ENCODE data around the gene C19orf18.

C19orf18 gene

DNA sequence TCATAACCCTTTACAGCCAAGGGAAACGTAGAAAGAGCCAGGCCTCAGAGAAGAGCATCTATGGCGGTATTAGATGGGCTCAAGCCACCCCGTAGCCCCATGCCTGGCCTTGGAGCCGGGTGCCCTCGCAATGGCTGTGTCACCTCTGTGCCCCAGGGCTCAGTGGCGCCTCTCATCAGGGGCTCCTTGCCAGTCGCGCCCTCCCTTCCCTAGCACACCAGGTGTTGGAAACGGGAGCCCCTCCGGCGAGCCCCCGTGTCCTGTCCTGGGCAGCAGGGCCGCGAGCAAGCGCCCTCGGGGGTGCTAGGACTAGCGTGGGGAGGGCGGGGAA lies 27.3 kb downstream of the C19orf18 start:
- DNase-seq: no peak

DNA sequence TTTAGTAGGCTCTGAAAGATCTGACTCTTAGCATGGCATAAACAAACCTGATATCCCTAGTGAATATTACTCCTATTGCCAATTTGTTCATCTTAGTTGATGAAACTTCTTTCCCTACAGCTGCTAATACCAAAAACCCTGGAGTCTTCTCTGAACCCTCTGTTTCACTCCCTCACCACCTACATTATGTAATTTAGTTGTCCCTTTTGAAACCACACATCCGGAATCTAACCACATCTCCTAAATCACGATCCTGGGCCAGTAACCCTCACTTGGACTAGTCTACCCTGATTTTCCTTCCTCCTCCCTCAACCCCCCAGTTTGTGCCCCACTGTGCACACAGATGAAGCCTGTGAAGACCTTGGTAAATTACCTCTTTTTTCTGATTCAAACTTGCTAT lies 28.0 kb downstream of the C19orf18 start:
- no peak for DNase-seq

DNA sequence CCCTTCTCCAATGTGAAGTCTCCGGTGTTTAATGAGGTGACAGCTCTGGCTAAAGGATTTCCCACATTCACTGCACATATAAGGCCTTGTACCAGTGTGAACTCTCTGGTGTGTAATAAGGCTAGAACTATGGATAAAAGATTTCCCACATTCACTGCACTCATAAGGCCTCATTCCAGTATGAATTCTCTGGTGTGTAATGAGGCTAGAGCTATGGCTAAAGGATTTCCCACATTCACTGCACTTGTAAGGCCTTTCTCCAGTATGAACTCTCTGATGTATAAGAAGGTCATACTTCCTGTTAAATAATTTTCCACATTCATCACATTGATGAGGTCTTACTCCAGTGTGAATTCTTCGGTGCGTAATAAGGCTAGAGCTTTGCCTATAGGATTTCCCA lies 32.7 kb downstream of the C19orf18 start:
- DNase-seq: no peak

DNA sequence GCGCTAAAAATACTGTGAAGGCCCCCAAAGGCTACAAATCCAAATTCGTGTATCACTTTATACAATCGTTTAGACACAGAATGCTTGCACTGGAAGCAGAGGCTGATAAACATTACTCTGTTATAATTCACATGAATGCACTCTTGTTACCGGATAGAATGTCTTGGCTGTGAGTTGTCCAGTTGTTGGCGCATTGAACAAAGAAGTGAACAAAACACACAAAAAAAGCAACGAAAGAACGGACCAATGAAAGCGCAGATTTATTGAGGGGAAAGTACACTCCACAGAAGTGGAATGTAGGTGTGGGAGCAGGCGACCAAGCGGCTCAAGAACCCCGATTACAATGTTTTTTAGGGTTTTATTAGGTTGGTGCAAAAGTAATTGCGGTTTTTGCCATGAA lies 38.6 kb downstream of the C19orf18 start:
- DNase-seq: no peak

DNA sequence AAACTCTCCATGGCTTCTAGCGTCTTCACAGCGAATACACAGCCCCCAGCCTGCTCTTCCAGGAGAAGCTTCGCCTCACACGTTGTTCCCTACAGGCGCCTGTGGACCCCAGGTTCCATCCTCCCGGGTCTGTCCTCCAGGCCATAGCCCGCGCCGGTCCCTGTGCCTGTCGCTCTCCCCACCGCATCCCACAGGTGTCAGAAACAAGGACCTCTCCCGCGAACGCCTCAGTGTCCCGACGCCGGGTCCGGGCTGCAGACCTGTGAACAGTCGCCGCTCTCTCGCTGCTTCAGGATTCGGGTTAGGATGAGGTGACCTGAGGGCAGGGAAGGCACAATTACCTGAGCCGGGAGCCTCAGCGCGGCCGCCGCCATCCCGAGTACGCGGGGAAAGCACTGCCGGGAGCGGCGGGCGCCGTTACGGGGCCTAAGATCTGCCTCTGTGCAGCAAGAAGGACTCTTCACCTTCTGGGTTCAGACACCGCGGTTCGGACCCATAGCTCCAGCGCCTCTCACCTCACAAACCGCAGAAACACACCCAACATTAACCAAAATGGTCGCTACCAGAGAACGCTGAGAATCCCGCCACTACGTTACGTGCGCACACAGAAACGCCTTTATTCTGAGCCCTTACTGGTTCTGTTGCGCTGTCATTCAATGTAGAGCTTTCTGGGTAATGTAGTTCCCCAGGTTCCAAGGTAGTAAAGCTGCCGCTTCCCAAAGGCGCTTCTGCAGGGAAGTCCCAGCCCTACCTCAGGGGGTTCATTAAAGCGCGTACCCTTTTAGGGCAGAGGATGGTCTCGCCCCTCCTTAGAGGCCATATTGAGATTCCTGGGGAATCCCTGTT lies 39.3 kb downstream of the C19orf18 start, which contains the start of gene ZNF418:
Gene ZNF418 (minus strand): TSS at position 583 of the 846 bp plus-strand sequence. CDS start 1,580 bp downstream, outside the sequence.
- peak; percentile 48 for DNase-seq

DNA sequence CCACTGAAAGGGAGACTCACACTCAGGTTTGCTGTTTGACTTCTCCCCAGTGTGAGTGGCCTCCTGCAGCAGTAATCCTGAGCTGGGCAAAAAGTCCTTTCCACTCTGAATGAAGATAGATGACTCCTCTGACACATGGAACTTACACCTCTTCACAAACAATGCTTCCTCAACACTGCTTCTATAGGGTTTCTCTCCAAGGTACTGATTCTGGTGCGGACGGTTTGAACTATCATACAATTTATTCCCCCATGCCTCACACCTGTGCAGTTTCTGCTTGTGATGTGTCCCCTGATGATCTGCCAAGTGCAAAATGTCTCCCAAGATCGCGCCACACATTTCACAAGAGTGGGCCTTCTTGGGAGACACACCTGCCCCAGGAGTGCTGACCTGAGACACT lies 46.7 kb downstream of the C19orf18 start:
- DNase-seq: no peak

DNA sequence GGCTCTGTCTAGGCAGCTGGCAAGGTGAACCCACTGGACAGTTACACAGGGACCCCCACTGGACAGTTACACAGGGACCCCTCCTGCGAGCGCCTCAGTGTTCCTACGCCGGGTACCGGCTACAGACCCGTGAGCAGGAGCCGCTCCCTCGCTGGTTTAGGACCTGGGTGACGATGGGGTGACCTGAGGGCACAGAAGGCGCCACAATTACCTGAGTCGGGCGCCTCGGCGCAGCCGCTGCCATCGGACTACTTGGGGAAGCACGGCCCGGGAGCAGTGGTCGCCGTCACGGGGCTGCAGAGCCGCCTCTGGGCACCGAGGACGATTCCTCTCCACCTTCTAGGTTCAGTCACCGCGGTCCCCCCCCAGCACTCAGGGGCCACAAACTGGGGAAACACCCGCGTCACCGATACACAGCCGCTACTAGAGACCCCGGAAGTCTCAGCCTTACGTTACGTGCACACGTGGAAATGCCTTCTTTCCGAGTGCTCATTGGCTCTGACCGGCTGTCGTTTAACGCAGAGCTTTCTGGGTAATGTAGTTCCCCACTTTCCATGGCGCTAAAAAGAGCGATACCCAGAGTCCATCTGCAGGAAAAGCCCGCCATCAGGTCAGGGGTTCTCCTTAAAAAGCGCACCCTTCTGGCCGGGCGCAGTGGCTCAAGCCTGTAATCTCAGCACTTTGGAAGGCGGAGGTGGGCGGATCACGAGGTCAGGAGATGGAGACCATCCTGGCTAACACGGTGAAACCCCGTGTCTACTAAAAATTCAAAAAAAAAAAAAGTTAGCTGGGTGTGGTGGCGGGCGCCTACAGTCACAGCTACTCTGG lies 58.0 kb downstream of the C19orf18 start, which contains the start of gene ZNF417:
Gene ZNF417 (minus strand): TSS at position 425 of the 828 bp plus-strand sequence. CDS start 181 bp downstream, at position 244.
- peak; percentile 84 for DNase-seq

DNA sequence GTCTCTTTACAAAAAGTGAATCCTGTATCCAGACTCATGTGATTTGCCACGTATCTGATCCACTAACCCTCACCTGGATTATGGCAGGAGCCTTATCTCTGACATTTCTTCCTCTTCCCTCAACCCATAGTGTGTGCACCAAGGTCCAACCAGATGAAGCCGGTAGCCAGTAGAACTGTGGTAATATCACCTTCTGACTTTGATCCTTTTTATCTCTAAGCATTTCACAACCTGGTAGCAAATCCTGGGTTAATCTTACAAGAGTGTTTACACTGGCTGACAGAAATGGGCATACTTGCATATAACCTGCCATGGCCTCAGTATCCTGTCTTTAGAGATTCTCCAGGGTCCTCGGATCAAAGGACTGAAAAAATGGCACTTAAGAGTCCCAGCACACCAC lies 59.8 kb downstream of the C19orf18 start:
- DNase-seq: no peak

All from stimulated activated CD4-positive, alpha-beta T cell treated with anti-CD3 and anti-CD28 coated beads, Interleukin-15, amount 100 ng/mL, for 24 hours (primary cell).